ENCODE results near the gene SHROOM1.

GRCh38 chr5:132819468-132819867 is 11.0 kb downstream of the SHROOM1 start:
- TF ChIP-seq TBL1XR1 (IDR thresholded peaks at IDR 0.05; ENCODE audit: low read length in 2 of 2), result no peak
- TF ChIP-seq RAD21 (CRISPR knock-in tag; conservative IDR thresholded peaks at IDR 0.05 in 1 of 2, IDR thresholded peaks at IDR 0.05 in 1 of 2), result no peak
- no peak for TF ChIP-seq POLR2A (conservative IDR thresholded peaks at IDR 0.05)
- no peak for TF ChIP-seq ZNF436 (CRISPR knock-in tag; IDR thresholded peaks at IDR 0.05)
- no peak for TF ChIP-seq MEIS2 (IDR thresholded peaks at IDR 0.05; ENCODE audit: partially characterized antibody)
- TF ChIP-seq MTF1 (CRISPR knock-in tag; IDR thresholded peaks at IDR 0.05; ENCODE audit: borderline replicate concordance), result no peak
- TF ChIP-seq POLR3A (IDR thresholded peaks at IDR 0.05; ENCODE audit: borderline replicate concordance, extremely low read depth, insufficient read depth, insufficient read length), result no peak
- no peak for TF ChIP-seq RNF2 (IDR thresholded peaks at IDR 0.05)
- TF ChIP-seq OTX1 (CRISPR knock-in tag; IDR thresholded peaks at IDR 0.05), result no peak
- TF ChIP-seq USF1 (CRISPR knock-in tag; IDR thresholded peaks at IDR 0.05), result no peak
- no peak for TF ChIP-seq ZBTB11 (CRISPR knock-in tag; IDR thresholded peaks at IDR 0.05)
- no peak for TF ChIP-seq CEBPB (tag; IDR thresholded peaks at IDR 0.05)
- TF ChIP-seq HMGXB4 (CRISPR knock-in tag; IDR thresholded peaks at IDR 0.05), result no peak

Data from K562 (cell line).